Osteoblast (primary cell): ENCODE results near the gene STAMBPL1. TPM values are rescaled to one million over a fixed set of nuclear protein-coding genes. Genes with fewer than 3 reads are reported as not detected.

ENCODE experiments used
- DNase-seq: peaks from one replicate; pipeline ENCODE4 v3.0.0; 2011; ENCODE audit warnings: low spot score, mixed read lengths; ENCODE audit not compliant: insufficient read length; ENCODE audit errors: missing footprints
- H2AFZ ChIP-seq: 2 replicates; pipeline ENCODE4 v1.6.0; 2011; ENCODE audit warnings: mild to moderate bottlenecking, low read length
- H3K27ac ChIP-seq: 2 replicates; pipeline ENCODE4 v1.5.1; 2011; ENCODE audit warnings: mild to moderate bottlenecking, low read depth, low read length, moderate library complexity
- H3K27me3 ChIP-seq: 2 replicates; pipeline ENCODE4 v1.6.0; 2012; ENCODE audit warnings: mild to moderate bottlenecking, control low read depth, inconsistent platforms, low read length, moderate library complexity; ENCODE audit not compliant: insufficient read depth
- H3K36me3 ChIP-seq: 2 replicates; pipeline ENCODE4 v1.5.1; 2011; ENCODE audit warnings: mild to moderate bottlenecking, low read length, control low read depth, moderate library complexity; ENCODE audit not compliant: insufficient read depth
- H3K4me1 ChIP-seq: 2 replicates; pipeline ENCODE4 v1.5.1; 2011; ENCODE audit warnings: mild to moderate bottlenecking, low read length, control low read depth, moderate library complexity; ENCODE audit not compliant: insufficient read depth
- H3K4me2 ChIP-seq: 2 replicates; pipeline ENCODE4 v1.6.0; 2011; ENCODE audit warnings: mild to moderate bottlenecking, low read length; ENCODE audit not compliant: insufficient read depth
- H3K4me3 ChIP-seq: fragments of 200-600 bp; sonication (generic); 3 replicates; pipeline ENCODE4 v1.5.1; 2012; ENCODE audit warnings: mild to moderate bottlenecking, low read length, inconsistent platforms; ENCODE audit not compliant: insufficient read depth
- H3K79me2 ChIP-seq: 2 replicates; pipeline ENCODE4 v1.6.0; 2012; ENCODE audit warnings: mild to moderate bottlenecking, low read length, control low read depth, inconsistent platforms; ENCODE audit not compliant: insufficient read depth
- H3K9me3 ChIP-seq: 2 replicates; pipeline ENCODE4 v1.5.1; 2011; ENCODE audit warnings: low read depth, low read length, control low read depth
- H4K20me1 ChIP-seq: 2 replicates; pipeline ENCODE4 v1.6.0; 2012; ENCODE audit warnings: mild to moderate bottlenecking, low read length, control low read depth; ENCODE audit not compliant: insufficient read depth
- total RNA-seq: library from RNA; depleted of rRNA; stranded (reverse); fragments of >200 nt; gene quantifications from 2 replicates; pipeline ENCODE4 v1.2.3, GENCODE V29; 2012
- TF ChIP-seq, protein P1 (sequence below): IDR thresholded peaks from 2 replicates; pipeline ENCODE4 v1.5.1; 2011; ENCODE audit warnings: mild to moderate bottlenecking, low read depth, low read length, moderate library complexity; ENCODE audit errors: extremely low read depth

STAMBPL1 gene
- total RNA-seq, 1 donor: 11.6 TPM

- TF ChIP-seq, protein P1, sequence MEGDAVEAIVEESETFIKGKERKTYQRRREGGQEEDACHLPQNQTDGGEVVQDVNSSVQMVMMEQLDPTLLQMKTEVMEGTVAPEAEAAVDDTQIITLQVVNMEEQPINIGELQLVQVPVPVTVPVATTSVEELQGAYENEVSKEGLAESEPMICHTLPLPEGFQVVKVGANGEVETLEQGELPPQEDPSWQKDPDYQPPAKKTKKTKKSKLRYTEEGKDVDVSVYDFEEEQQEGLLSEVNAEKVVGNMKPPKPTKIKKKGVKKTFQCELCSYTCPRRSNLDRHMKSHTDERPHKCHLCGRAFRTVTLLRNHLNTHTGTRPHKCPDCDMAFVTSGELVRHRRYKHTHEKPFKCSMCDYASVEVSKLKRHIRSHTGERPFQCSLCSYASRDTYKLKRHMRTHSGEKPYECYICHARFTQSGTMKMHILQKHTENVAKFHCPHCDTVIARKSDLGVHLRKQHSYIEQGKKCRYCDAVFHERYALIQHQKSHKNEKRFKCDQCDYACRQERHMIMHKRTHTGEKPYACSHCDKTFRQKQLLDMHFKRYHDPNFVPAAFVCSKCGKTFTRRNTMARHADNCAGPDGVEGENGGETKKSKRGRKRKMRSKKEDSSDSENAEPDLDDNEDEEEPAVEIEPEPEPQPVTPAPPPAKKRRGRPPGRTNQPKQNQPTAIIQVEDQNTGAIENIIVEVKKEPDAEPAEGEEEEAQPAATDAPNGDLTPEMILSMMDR: no peak
- H3K27me3 ChIP-seq: no peaks in the 10 kb centered on the region
- H3K36me3 ChIP-seq: no peaks in the 10 kb centered on the region
- H3K4me2 ChIP-seq: no peak overlapping the region
- no peak overlapping the region for H3K27ac ChIP-seq
- H3K4me3 ChIP-seq: no peak overlapping the region
- H2AFZ ChIP-seq: no peak overlapping the region
- no peak for DNase-seq
- no peaks in the 10 kb centered on the region for H4K20me1 ChIP-seq
- peaks cover under 1% of the 10 kb centered on the region for H3K4me1 ChIP-seq
- no peaks in the 10 kb centered on the region for H3K9me3 ChIP-seq
- H3K79me2 ChIP-seq: no peaks in the 10 kb centered on the region
These were observed 36.9 kb upstream of the STAMBPL1 start for GRCh38 chr10:88843171-88843570.

DNA sequence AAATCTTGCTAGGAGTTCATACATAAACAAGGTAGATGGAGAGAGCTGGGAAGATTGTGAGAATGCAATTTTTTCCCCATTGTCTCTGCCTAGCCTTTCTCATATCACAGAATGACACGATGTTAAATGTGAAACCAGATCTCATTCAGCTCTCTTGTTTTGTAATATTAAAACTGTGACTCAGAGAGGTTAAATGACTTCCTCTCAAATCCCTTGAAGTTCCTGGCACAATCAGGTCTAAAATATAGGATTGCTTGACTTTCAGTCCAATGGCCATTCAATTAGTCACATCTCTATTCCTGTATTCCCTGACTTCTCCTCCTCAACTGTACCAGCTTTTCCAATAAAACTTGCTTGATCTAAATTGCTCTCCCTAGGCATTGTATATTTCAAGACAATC is 31.5 kb upstream of the STAMBPL1 start:
- Histone ChIP-seq H4K20me1 (no peaks in the 10 kb centered on the region), H3K79me2 (no peaks in the 10 kb centered on the region), H3K27ac (peak overlapping the region; percentile 68), H3K4me3 (no peak overlapping the region), H3K4me2 (peak overlapping the region; percentile 59), H3K4me1 (peaks cover 19% of the 10 kb centered on the region), H2AFZ (no peak overlapping the region), H3K9me3 (no peaks in the 10 kb centered on the region), H3K36me3 (no peaks in the 10 kb centered on the region), H3K27me3 (no peaks in the 10 kb centered on the region)
- peak; percentile 5 for DNase-seq
- TF ChIP-seq, protein P1: no peak

- H3K4me3 ChIP-seq: no peak overlapping the region
- H3K4me2 ChIP-seq: peak overlapping the region; percentile 59
- no peaks in the 10 kb centered on the region for H4K20me1 ChIP-seq
- no peaks in the 10 kb centered on the region for H3K9me3 ChIP-seq
- H3K36me3 ChIP-seq: no peaks in the 10 kb centered on the region
- H2AFZ ChIP-seq: no peak overlapping the region
- no peaks in the 10 kb centered on the region for H3K79me2 ChIP-seq
- H3K27me3 ChIP-seq: no peaks in the 10 kb centered on the region
- peaks cover 19% of the 10 kb centered on the region for H3K4me1 ChIP-seq
- peak overlapping the region; percentile 68 for H3K27ac ChIP-seq
- no peak for DNase-seq
- TF ChIP-seq, protein P1: no peak
These were observed 30.8 kb upstream of the STAMBPL1 start for GRCh38 chr10:88849234-88849633.

- H2AFZ ChIP-seq: no peak overlapping the region
- no peaks in the 10 kb centered on the region for H4K20me1 ChIP-seq
- H3K4me2 ChIP-seq: no peak overlapping the region
- no peaks in the 10 kb centered on the region for H3K9me3 ChIP-seq
- no peaks in the 10 kb centered on the region for H3K79me2 ChIP-seq
- no peak overlapping the region for H3K27ac ChIP-seq
- DNase-seq: no peak
- H3K4me1 ChIP-seq: peaks cover 19% of the 10 kb centered on the region
- H3K27me3 ChIP-seq: no peaks in the 10 kb centered on the region
- TF ChIP-seq, protein P1: no peak
- no peaks in the 10 kb centered on the region for H3K36me3 ChIP-seq
- H3K4me3 ChIP-seq: no peak overlapping the region
These were observed 29.3 kb upstream of the STAMBPL1 start for GRCh38 chr10:88850712-88851111.
